GF-D8 (cell line): Measurements from ENCODE around the gene AHCYL2.
"Not testable (repeated sequence)": the region's sequence is repeated elsewhere in the genome, so short reads cannot be mapped to it uniquely, and the experiment has no call there.

Experiments used
- DNase-seq: peaks from one replicate; lab custom pipeline; 2025; lab: John Stamatoyannopoulos, UW

AHCYL2 gene

GRCh38 chr7:129354428-129355157 is 129.8 kb downstream of the AHCYL2 start:
- DNase-seq = no peak

GRCh38 chr7:129356176-129356575 is 131.3 kb downstream of the AHCYL2 start:
- DNase-seq = no peak

GRCh38 chr7:129359176-129359575 is 134.3 kb downstream of the AHCYL2 start:
- no peak for DNase-seq

GRCh38 chr7:129359638-129360037 is 134.8 kb downstream of the AHCYL2 start:
- no peak for DNase-seq

- no peak for DNase-seq
Observed at GRCh38 chr7:129361771-129362170, 136.9 kb downstream of the AHCYL2 start.

- DNase-seq = no peak
Observed at GRCh38 chr7:129362496-129362895, 137.7 kb downstream of the AHCYL2 start.

- DNase-seq = no peak
Observed at GRCh38 chr7:129367349-129367699, 142.5 kb downstream of the AHCYL2 start.

GRCh38 chr7:129367700-129368388 is 143.0 kb downstream of the AHCYL2 start:
- DNase-seq = peak; percentile 49

GRCh38 chr7:129368389-129368986 is 143.7 kb downstream of the AHCYL2 start:
- DNase-seq = no peak

GRCh38 chr7:129369447-129369846 is 144.6 kb downstream of the AHCYL2 start:
- not testable (repeated sequence) for DNase-seq

GRCh38 chr7:129370812-129371211 is 146.0 kb downstream of the AHCYL2 start:
- no peak for DNase-seq

- DNase-seq = no peak
Observed at GRCh38 chr7:129371487-129371886, 146.7 kb downstream of the AHCYL2 start.

- DNase-seq = no peak
Observed at GRCh38 chr7:129373651-129374428, 149.0 kb downstream of the AHCYL2 start.

- DNase-seq = no peak
Observed at GRCh38 chr7:129375141-129375938, 150.5 kb downstream of the AHCYL2 start.

- DNase-seq = peak; percentile 6
Observed at GRCh38 chr7:129376076-129376777, 151.4 kb downstream of the AHCYL2 start.

GRCh38 chr7:129376778-129377700 is 152.2 kb downstream of the AHCYL2 start:
- DNase-seq = peak; percentile 60

GRCh38 chr7:129381710-129382484 is 157.1 kb downstream of the AHCYL2 start:
- DNase-seq = no peak

- no peak for DNase-seq
Observed at GRCh38 chr7:129383542-129384132, 158.8 kb downstream of the AHCYL2 start.

- no peak for DNase-seq
Observed at GRCh38 chr7:129385116-129385515, 160.3 kb downstream of the AHCYL2 start.
